H9 (cell line): ENCODE measurements around the gene CLMN. TPM values are rescaled to one million over a fixed set of nuclear protein-coding genes. Genes with fewer than 3 reads are reported as not detected.

Experiments
- DNase-seq: peaks from one replicate; pipeline ENCODE4 v3.0.0-alpha.2; 2017
- H2AFZ ChIP-seq: one replicate; pipeline ENCODE4 v1.6.1; 2013; ENCODE audit warnings: mild to moderate bottlenecking, low read length, control low read depth, moderate library complexity
- H2AK5ac ChIP-seq: 2 replicates; pipeline ENCODE4 v1.6.1; 2013; ENCODE audit warnings: low read length, control low read depth, mixed read lengths; ENCODE audit not compliant: insufficient read length
- H2BK120ac ChIP-seq: one replicate; pipeline ENCODE4 v1.6.1; 2013; ENCODE audit warnings: low read depth, mild to moderate bottlenecking, low read length, control low read depth, inconsistent platforms; ENCODE audit not compliant: poor library complexity, severe bottlenecking
- H2BK12ac ChIP-seq: 2 replicates; pipeline ENCODE4 v1.6.1; 2013; ENCODE audit warnings: low read length, control low read depth, mixed read lengths, low read depth; ENCODE audit not compliant: insufficient read length
- H2BK15ac ChIP-seq: 2 replicates; pipeline ENCODE4 v1.6.1; 2013; ENCODE audit warnings: low read depth, low read length, control low read depth
- H2BK20ac ChIP-seq: one replicate; pipeline ENCODE4 v1.6.1; 2013; ENCODE audit warnings: low read depth, mild to moderate bottlenecking, low read length, control low read depth, inconsistent platforms; ENCODE audit not compliant: poor library complexity, severe bottlenecking
- H2BK5ac ChIP-seq: 2 replicates; pipeline ENCODE4 v1.6.1; 2013; ENCODE audit warnings: low read length, control low read depth, mixed read lengths; ENCODE audit not compliant: insufficient read length
- H3K14ac ChIP-seq: 2 replicates; pipeline ENCODE4 v1.6.1; 2013; ENCODE audit warnings: low read length, control low read depth; ENCODE audit not compliant: insufficient read depth
- H3K18ac ChIP-seq: 2 replicates; pipeline ENCODE4 v1.6.1; 2013; ENCODE audit warnings: low read depth, mild to moderate bottlenecking, mixed read lengths, low read length, control low read depth; ENCODE audit not compliant: insufficient read length
- H3K23ac ChIP-seq: 2 replicates; pipeline ENCODE4 v1.6.1; 2013; ENCODE audit warnings: low read length, control low read depth, mixed read lengths, low read depth; ENCODE audit not compliant: insufficient read length
- H3K23me2 ChIP-seq: 2 replicates; pipeline ENCODE4 v1.6.1; 2013; ENCODE audit warnings: low read depth, mild to moderate bottlenecking, mixed read lengths, low read length, control low read depth; ENCODE audit not compliant: insufficient read length, poor library complexity, severe bottlenecking
- H3K27ac ChIP-seq: 2 replicates; pipeline ENCODE4 v1.5.1; 2013; ENCODE audit warnings: low read length, control low read depth, mixed read lengths, low read depth; ENCODE audit not compliant: insufficient read length
- H3K27me3 ChIP-seq: 2 replicates; pipeline ENCODE4 v1.6.1; 2013; ENCODE audit warnings: low read length, control low read depth, inconsistent platforms; ENCODE audit not compliant: insufficient read depth
- H3K4ac ChIP-seq: 2 replicates; pipeline ENCODE4 v1.6.1; 2013; ENCODE audit warnings: low read depth, mild to moderate bottlenecking, control low read depth, inconsistent platforms, low read length, moderate library complexity
- H3K4me1 ChIP-seq: 2 replicates; pipeline ENCODE4 v1.6.1; 2013; ENCODE audit warnings: low read length, control low read depth, inconsistent platforms; ENCODE audit not compliant: insufficient read depth
- H3K4me2 ChIP-seq: 2 replicates; pipeline ENCODE4 v1.6.1; 2013; ENCODE audit warnings: low read length, control low read depth, mixed read lengths; ENCODE audit not compliant: insufficient read length, insufficient read depth
- H3K56ac ChIP-seq: 2 replicates; pipeline ENCODE4 v1.6.1; 2013; ENCODE audit warnings: low read depth, mild to moderate bottlenecking, mixed read lengths, low read length, control low read depth; ENCODE audit not compliant: insufficient read length
- H3K79me1 ChIP-seq: 2 replicates; pipeline ENCODE4 v1.6.1; 2013; ENCODE audit warnings: low read depth, mild to moderate bottlenecking, moderate library complexity, low read length, control low read depth, inconsistent platforms; ENCODE audit not compliant: insufficient read depth, poor library complexity, severe bottlenecking
- H3K79me2 ChIP-seq: 2 replicates; pipeline ENCODE4 v1.6.1; 2013; ENCODE audit warnings: low read length, control low read depth, inconsistent platforms; ENCODE audit not compliant: insufficient read depth
- H3K9ac ChIP-seq: 2 replicates; pipeline ENCODE4 v1.6.1; 2013; ENCODE audit warnings: low read length, control low read depth, mixed read lengths; ENCODE audit not compliant: insufficient read length; ENCODE audit errors: extremely low read depth
- H3K9me3 ChIP-seq: one replicate; pipeline ENCODE4 v1.6.1; 2013; ENCODE audit warnings: low read depth, low read length, inconsistent platforms; ENCODE audit not compliant: control insufficient read depth
- H3T11ph ChIP-seq: one replicate; pipeline ENCODE4 v1.6.1; 2013; ENCODE audit warnings: mild to moderate bottlenecking, low read length, control low read depth, inconsistent platforms
- H4K20me1 ChIP-seq: one replicate; pipeline ENCODE4 v1.6.1; 2013; ENCODE audit not compliant: control insufficient read depth, insufficient read length, insufficient read depth
- H4K5ac ChIP-seq: 2 replicates; pipeline ENCODE4 v1.6.1; 2013; ENCODE audit warnings: low read depth, mild to moderate bottlenecking, mixed read lengths, low read length, control low read depth; ENCODE audit not compliant: insufficient read length
- H4K8ac ChIP-seq: replicated peaks from 2 replicates; pipeline ENCODE4 v1.6.1; 2013; ENCODE audit warnings: low read length, control low read depth, mixed read lengths, low read depth; ENCODE audit not compliant: insufficient read length
- H4K91ac ChIP-seq: 2 replicates; pipeline ENCODE4 v1.6.1; 2013; ENCODE audit warnings: low read depth, mild to moderate bottlenecking, moderate library complexity, mixed read lengths, low read length, control low read depth; ENCODE audit not compliant: insufficient read length
- H3K27ac Mint-ChIP-seq, 3 experiments: 2 replicates in 2 of 3; 3 replicates in 1 of 3; pipeline ENCODE4 v1.8.0; 2020 to 2021; ENCODE audit warnings: mixed read lengths in 3 of 3, mild to moderate bottlenecking in 1 of 3, moderate library complexity in 1 of 3
- H3K27me3 Mint-ChIP-seq: 2 replicates; pipeline ENCODE4 v1.8.0; 2021; ENCODE audit warnings: low read depth, mild to moderate bottlenecking, moderate library complexity, mixed read lengths
- H3K36me3 Mint-ChIP-seq, 3 experiments: 2 replicates in 2 of 3; 3 replicates in 1 of 3; pipeline ENCODE4 v1.8.0; 2020 to 2021; ENCODE audit warnings: low read depth in 3 of 3, mixed read lengths in 3 of 3; ENCODE audit not compliant: insufficient read depth in 1 of 3
- H3K4me1 Mint-ChIP-seq, 2 experiments: 2 replicates each; pipeline ENCODE4 v1.8.0; 2020; ENCODE audit warnings: mixed read lengths in 2 of 2
- H3K4me3 Mint-ChIP-seq, 2 experiments: 2 replicates in 1 of 2; 3 replicates in 1 of 2; pipeline ENCODE4 v1.8.0; 2020 to 2021; ENCODE audit warnings: mild to moderate bottlenecking in 2 of 2, mixed read lengths in 2 of 2, moderate library complexity in 1 of 2
- H3K9me3 Mint-ChIP-seq, 2 experiments: 2 replicates in 1 of 2; 3 replicates in 1 of 2; pipeline ENCODE4 v1.8.0; 2020; ENCODE audit warnings: mild to moderate bottlenecking in 2 of 2, mixed read lengths in 2 of 2, moderate library complexity in 1 of 2
- WGBS: extraction: QIAGEN DNeasy Blood & Tissue Kit; methylation state at CpG from one replicate; pipeline ENCODE4 v1.1.7; 2013; ENCODE audit warnings: missing lambda C conversion rate, low lambda C conversion rate, mixed read lengths; ENCODE audit not compliant: insufficient read length; ENCODE audit errors: extremely low coverage; 5-methylcytosine and 5-hydroxymethylcytosine counted together
- total RNA-seq: library from RNA; stranded (reverse); gene quantifications from 2 replicates; pipeline ENCODE4 v1.2.1, GENCODE V29; 2021
- TF ChIP-seq, protein P1 (sequence below): fragments of 200-600 bp; sonication (generic); conservative IDR thresholded peaks from 3 replicates; pipeline ENCODE4 v1.8.0; 2021; ENCODE audit warnings: antibody characterized with exemption, mild to moderate bottlenecking

The CLMN gene
- total RNA-seq, 1 experiment from 2014 or later, result 7.6 TPM

DNA sequence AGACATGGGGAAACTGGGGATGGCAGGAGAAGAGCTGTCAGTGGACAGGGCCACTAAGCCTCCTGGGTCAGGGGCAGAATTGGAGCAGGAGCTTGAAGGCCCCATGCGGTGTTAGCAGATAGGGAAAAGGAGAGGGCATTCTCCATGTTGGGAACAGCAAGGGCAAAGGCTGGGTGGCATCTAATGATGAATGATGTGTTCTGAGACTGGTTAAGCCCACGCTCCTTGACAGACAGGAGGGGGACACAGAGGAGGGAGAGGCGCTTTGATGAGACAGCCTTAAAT, 63.0 kb downstream of the CLMN start:
- Mint-ChIP-seq H3K27me3 (peaks cover 2% of the 10 kb centered on the region; the same call in 1 of the 2 replicates), H3K9me3 (no peaks in the 10 kb centered on the region), H3K4me3 (no peak overlapping the region), H3K4me1 (peaks cover 43 to 46% of the 10 kb centered on the region in 2 experiments), H3K27ac (no peak overlapping the region), H3K36me3 (no peaks in the 10 kb centered on the region)
- Histone ChIP-seq H2AK5ac (no peak overlapping the region), H3K14ac (no peak overlapping the region), H2BK12ac (no peak overlapping the region), H4K91ac (no peak overlapping the region), H2AFZ (no peak overlapping the region), H3K27ac (no peak overlapping the region), H3K9ac (no peak overlapping the region), H3K9me3 (no peaks in the 10 kb centered on the region), H4K5ac (no peak overlapping the region), H3K79me1 (no peaks in the 10 kb centered on the region), H3K23ac (no peak overlapping the region), H3K4me2 (no peak overlapping the region), H3K18ac (no peak overlapping the region), H3K23me2 (no peaks in the 10 kb centered on the region), H2BK15ac (no peak overlapping the region), H3K56ac (no peak overlapping the region), H3K4ac (no peak overlapping the region), H4K8ac (no peak overlapping the region), H3K79me2 (no peaks in the 10 kb centered on the region; the same call in 1 of the 2 replicates), H3K4me1 (peaks cover 20% of the 10 kb centered on the region; the same call in 1 of the 2 replicates), H3K27me3 (no peaks in the 10 kb centered on the region), H2BK5ac (no peak overlapping the region), H2BK120ac (no peak overlapping the region), H4K20me1 (no peaks in the 10 kb centered on the region), H3T11ph (no peak overlapping the region), H2BK20ac (no peak overlapping the region)
- TF ChIP-seq, protein P1, sequence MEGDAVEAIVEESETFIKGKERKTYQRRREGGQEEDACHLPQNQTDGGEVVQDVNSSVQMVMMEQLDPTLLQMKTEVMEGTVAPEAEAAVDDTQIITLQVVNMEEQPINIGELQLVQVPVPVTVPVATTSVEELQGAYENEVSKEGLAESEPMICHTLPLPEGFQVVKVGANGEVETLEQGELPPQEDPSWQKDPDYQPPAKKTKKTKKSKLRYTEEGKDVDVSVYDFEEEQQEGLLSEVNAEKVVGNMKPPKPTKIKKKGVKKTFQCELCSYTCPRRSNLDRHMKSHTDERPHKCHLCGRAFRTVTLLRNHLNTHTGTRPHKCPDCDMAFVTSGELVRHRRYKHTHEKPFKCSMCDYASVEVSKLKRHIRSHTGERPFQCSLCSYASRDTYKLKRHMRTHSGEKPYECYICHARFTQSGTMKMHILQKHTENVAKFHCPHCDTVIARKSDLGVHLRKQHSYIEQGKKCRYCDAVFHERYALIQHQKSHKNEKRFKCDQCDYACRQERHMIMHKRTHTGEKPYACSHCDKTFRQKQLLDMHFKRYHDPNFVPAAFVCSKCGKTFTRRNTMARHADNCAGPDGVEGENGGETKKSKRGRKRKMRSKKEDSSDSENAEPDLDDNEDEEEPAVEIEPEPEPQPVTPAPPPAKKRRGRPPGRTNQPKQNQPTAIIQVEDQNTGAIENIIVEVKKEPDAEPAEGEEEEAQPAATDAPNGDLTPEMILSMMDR, result no peak
- no peak for DNase-seq
- no CpG with 5 or more reads among the region's 3 CpGs for WGBS
